Measurements from ENCODE around the gene DUOX1.
A peak's percentile ranks its signal among the peaks of the same experiment; 100 is the strongest.
"Not testable (repeated sequence)": the region's sequence is repeated elsewhere in the genome, so short reads cannot be mapped to it uniquely, and the experiment has no call there.

Gene DUOX1

DNA sequence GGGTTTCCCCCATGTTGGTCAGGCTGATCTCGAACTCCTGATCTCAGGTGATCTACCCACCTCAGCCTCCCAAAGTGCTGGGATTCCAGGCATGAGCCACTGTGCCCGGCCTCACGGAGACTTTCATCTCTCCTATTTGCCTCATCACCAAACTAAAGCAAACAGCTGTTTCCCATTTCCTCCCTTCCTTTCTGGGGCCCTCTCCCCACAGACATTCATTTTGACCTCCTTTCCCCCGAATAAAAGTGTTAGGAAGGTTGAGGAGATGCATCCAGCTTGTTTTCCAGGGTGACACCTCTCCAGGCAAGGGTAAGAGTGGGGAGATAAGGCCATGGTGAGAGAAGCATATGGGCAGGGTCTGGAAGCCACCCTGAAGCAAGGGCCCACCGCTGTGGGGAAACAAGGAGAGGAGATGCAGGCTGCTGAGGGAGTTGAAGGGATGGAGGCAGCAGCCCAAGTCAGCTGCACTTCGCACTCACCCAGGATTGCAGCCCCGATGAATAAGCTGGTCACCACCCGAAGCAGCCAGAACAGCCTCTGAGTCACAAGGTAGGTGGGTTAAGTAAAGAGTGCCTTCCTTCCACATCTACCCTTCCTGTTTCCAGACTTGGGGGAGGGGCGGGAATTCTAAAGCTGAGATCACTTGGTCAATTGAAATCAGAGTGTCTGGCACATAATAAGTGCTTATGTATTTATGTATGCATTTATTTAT lies 7.9 kb upstream of the DUOX1 start:
- peak; percentile 87 for DNase-seq

DNA sequence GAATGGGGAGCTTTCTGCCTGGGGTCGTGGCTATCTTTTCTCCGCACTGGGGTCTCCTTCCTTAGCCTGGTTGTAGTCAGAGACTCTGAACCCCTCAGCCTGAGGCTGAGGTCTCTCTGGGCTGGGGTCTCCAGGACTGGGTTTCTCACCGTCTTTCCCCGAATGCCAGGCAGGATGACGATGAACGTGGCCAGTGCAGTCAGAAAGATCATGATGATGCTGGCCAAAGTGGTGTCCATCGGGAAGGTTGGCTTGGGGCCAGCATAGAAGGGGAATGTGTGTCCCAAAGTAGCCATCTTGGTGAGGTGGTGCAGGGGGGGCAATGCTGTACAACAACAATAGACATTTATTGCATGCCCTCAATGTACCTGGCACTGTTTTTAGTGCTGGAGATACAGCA lies 7.1 kb upstream of the DUOX1 start:
- DNase-seq: no peak

DNA sequence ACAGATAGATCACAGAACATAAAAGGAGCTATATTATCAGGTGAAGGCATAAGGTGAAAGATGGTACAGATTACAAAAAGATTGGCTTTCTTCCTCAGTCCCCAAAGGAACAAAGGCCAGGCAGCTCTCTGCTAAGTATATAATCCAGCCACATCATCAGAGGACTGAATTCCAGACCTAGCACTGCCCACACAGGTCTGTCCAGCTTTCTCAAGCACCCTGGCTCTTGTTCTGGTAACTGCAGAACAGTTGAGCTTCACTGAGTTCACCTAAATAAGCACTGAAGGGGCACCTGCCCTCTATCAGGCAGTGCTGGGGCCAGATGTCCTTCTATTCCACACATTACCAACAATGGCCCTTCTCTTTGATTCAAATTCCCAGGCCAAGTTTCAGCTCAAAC lies 6.4 kb upstream of the DUOX1 start:
- no peak for DNase-seq

DNA sequence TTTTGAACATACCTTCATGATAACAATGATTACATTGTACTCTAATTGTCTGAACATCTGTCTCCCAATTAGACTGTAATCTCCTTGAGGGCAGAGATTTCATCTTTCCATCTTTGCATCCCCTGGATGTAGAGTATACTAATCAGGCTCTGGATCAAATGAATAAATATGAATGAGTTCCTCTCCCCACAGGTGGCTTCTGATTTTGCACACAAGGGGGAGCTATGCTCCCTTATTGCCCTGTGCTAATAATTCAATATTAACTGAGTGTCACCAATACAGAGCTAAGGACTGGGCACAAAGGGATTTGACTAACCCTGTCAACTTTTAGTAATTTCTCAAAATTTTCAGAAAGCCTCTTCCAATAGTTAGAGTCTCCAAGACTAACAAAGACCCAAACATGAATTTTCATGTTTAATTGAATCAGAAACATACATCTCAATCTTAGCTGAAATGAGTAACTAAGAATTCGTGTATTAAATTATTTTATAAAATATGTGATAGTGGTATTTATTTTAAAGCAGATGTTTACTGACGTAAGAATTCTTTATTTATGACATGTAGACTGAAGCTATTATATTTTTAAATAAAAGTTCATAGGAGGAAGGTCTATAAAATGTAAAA lies 3.1 kb upstream of the DUOX1 start:
- peak; percentile 48 for DNase-seq

DNA sequence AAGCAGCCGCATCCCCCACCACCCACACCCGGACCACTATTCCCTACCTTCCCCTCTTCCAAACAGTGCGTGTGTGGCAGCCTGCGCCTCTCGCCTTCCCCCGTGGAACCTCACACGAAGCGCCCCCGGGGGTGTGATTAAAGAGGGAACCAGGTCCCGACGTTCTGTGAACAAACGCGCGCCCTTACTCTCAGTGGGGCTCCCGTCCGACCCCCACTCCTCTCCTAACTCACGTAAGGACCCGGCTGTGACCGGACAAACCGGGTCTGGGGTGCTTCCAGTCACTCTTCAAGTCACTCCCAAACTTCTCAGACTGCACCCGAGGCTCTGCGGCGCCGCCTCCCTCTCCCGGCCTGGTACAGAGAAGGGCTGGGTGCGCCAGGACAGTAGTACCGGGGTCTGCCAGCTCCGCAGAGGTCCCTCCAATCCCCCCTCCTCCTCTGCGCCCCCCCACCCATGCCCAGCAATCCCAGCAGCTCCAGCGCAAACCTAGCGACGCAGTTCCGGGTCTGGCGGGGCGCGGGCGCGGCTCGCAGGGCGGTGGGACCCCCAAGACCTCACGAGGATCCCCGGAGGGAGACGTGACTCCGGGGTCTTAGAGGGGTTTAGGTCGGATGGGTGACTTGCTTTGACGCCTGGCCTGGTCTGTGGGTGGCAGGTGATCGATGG lies 689 bp upstream of the DUOX1 start:
- no peak for DNase-seq

DNA sequence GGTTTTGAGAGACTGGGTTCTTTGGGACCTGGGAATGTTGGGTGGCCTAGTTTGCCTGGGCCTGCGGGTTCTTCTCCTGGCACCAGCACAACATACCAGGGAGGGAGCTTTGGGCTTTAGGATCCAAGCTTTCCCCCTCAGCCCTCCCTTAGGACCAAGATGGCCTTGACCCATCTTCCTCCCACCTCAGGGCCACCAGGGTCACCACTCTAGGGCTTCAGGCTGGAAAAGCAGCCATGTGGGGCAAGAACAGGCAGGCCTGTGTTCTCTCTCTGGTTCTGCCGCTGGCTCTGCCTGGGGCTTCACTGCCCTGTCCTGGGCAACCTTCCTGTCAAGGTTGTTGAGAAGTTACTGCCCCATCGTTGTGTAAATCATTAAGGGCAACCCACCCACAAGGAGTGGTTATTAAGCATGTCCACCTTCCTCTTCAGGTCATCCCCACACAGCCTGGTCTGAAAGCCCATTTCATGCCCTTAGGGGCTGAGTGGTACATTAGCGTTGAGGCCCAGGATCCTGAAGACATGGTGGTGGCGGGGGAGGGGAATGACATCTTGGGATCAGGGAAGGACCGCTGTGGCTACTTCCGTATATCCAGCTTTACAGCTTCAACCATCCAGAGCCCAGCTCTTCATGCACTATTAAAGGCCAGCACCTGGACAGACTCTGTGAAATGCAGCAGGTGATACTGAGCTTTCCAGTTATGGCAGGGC lies 652 bp downstream of the DUOX1 start:
- no peak for DNase-seq

DNA sequence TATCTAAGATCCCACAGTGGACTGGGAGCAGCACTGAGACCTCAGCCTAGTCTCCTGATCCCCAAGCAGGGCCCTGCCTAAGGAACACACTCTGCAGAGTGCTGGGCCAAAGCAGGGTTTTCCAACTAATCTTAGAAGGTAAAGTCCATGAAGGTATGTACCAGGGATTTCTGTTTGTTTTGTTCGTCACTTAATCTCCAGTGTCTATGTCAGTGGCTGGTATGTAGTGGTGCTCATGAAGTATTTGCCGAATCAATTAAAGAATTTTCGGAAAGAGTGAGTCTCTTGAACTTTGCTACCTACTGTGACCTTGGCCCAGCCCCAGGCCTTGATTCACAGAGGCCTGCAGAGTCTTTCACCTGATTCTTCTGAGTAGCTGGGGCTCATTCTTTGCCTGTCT lies 1.7 kb downstream of the DUOX1 start:
- DNase-seq: no peak

DNA sequence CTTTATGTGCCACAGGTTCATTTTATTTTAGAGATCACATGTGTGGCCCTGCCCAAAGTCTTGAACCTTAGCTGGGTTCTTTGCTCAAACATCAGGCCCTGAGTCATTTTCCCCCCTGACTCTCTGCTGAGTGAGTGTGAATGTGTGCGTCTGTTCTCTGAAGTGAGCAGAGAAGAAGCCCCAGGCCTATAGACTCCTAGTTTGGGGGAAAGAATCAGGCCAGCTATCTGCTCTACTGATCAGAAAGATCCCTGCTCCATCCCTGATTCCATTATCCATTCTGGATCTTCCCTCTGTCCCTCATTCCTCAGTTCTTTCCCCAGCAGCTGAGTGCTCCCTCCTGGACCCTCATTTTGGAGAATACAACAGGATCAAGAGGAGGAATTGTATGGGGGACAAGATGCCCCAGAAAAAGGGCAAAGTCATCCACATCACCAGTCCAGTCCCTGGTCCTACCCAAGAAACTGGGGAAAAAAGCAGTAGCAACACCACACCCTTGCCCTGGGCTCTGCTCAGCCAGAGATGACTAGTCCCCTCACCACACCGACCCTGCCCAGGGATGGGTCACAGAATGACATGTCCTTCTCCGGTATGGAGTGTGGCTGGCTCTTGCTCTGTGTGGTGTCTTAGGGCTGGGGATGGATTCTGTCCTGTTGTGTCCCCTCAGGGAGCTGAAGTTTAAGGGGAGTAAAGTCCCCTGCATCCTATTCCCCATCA lies 3.2 kb downstream of the DUOX1 start:
- DNase-seq: no peak

DNA sequence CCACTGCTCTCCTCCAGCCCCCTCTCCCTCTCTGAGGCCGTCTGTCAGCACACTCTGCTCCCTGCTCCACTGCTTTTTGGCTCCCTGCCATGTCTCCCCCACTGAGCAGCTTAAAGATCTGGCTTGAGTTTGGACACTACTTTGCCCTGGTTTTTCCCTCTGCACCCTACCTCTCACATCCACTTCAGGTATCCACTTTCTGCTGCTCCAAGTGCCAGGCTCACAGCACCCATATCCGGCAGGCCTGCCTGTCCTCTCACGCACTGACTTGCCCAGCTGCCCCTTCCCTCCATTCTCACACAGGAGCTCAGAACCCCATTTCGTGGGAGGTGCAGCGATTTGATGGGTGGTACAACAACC lies 3.7 kb downstream of the DUOX1 start:
- no peak for DNase-seq

DNA sequence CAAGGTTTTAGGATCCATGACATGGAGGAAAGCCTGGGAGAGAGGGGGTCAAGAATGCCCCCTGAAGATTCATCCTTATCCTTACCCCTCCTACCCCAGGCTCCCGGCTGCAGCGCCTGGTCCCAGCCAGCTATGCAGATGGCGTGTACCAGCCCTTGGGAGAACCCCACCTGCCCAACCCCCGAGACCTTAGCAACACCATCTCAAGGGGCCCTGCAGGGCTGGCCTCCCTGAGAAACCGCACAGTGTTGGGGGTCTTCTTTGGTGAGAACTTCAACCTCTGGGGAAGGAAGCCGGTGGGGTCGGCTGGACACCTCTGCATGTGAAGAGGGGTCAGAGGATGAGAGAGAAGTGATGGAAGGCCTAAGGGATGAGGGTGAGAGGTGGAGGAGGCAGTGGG lies 4.3 kb downstream of the DUOX1 start:
- DNase-seq: no peak

DNA sequence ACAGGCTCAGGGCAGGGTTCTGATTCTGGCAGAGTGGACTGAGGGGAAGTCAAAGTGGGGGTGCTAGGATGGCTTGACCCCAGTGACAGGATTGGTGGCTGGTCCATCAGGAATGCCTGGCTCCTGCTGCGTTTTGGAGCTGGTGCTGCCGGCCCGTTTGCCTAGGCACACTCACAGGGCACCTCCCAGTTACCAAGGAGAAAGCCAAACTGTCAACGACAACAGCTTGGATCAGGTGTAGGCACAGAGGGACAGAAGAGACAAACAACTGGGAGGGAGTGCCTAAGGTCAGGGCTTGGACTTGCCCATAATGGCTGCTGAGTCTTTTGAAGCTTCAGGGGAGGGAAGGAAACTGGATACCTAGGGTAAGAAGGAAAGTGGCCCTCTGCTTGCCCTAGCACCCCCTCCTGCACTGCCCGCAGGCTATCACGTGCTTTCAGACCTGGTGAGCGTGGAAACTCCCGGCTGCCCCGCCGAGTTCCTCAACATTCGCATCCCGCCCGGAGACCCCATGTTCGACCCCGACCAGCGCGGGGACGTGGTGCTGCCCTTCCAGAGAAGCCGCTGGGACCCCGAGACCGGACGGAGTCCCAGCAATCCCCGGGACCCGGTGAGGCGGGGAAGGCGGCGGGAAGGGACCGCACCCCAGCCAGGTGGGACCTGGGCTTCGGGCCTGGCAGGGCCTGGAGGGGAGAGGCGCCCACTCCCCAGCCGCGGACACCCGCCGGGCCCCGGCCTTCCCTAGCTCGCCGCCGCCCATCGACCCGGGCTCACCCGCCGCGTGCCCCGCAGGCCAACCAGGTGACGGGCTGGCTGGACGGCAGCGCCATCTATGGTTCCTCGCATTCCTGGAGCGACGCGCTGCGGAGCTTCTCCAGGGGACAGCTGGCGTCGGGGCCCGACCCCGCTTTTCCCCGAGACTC lies 5.1 kb downstream of the DUOX1 start:
- peak; percentile 12 for DNase-seq

DNA sequence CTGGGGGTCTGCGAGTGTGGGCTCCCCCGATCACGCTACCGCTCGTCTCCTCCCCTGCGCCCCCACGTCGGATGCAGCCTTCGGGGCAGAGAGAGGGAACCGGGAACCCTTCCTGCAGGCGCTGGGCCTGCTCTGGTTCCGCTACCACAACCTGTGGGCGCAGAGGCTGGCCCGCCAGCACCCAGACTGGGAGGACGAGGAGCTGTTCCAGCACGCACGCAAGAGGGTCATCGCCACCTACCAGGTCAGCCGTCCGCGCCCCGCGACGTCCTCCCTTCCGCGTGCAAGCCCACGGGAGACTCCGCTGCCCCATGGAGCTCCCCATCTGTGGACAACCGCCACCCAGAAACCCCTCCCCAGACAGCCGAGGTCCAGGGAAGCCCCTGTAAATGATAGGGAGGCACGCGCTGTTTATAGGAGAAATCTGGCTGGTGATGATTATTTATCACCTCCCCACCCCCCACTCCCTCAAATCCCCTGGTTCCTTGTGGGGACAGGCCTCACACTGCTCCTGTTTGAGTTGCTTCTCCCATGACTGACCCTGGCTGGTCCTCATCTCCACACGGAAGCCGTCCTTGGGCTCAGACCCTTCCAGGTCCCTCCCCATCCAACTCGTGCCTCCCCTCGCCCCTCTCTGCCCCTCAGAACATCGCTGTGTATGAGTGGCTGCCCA lies 6.0 kb downstream of the DUOX1 start:
- not testable (repeated sequence) for DNase-seq

DNA sequence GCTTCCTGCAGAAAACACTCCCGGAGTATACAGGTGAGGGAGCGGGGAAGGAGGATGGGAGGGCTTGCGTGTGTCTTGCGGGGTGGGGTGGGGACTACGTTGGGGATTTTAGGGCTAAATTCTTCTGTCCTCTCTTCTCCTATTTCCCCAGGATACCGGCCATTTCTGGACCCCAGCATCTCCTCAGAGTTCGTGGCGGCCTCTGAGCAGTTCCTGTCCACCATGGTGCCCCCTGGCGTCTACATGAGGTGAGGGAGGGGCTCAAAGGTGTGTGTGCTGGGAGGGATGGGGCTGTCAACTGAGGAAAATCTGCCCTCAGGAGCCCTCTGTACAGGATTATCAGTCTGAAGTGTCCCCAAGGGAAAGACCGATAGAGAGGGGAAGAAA lies 6.6 kb downstream of the DUOX1 start:
- no peak for DNase-seq

DNA sequence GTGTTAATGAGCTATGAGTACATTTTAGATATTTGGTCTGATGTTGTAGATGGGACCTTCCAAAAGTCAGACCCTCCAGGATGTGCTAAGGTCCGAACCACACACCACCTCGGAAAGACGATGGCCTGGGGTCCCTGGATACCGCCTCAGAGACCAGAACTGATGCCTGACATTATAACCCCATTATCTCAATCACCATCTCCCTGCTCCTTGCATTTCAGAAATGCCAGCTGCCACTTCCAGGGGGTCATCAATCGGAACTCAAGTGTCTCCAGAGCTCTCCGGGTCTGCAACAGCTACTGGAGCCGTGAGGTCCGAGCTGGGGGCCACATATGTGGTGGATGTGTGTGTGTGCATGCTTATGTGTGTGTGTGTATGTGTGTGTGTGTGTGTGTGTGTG lies 7.9 kb downstream of the DUOX1 start:
- no peak for DNase-seq

DNA sequence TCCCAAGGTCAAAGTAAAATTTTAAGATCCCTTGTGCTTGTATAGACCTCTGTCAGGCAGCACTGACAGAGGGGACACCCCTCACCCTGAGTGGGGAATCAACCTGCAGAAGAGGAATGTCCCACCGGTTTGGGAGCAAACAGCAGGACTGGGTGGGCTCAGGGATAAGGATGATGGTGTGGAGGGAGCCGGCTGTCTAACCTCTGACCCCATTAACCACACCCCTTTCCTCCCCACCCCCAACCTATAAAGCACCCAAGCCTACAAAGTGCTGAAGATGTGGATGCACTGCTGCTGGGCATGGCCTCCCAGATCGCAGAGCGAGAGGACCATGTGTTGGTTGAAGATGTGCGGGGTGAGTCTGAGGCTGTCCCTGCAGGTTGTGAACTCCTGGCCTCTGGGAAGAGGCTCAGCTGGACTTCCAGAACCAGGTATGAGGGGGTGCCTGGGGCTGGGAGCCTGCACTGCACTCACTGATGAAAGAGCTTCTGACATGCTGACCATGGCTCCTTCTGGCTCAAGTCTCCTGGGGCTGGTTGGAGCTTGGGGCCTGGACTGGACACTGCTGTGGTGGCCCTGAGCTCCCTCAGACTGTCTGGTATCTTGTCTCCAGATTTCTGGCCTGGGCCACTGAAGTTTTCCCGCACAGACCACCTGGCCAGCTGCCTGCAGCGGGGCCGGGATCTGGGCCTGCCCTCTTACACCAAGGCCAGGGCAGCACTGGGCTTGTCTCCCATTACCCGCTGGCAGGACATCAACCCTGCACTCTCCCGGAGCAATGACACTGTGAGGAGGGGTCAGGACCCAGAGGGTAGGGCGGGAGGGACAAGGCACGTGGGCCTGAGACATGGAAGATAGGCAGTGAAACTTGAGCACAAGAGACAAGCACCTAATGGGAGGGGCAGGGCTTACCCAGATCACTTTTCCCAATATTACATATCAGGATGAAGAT lies 9.3 kb downstream of the DUOX1 start:
- no peak for DNase-seq

DNA sequence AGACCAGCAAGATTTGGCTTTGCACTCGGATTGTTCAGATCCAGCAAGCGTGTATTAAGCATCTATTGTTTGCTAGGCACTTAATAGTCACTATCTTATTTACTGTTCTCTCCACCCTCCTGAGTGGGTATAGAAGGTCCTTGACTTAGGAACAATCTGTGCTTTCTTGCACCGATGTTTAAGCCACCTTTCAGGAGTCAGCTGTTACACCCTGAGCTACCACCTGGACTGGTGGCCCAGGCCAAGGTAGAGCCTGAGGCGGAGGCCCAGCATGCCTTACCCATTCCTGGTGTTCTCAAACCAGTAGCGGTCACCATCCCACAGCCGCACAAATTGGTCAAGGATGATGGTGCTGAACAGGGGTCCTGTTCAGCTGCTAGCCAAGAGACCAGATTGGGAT lies 10.0 kb downstream of the DUOX1 start:
- no peak for DNase-seq

DNA sequence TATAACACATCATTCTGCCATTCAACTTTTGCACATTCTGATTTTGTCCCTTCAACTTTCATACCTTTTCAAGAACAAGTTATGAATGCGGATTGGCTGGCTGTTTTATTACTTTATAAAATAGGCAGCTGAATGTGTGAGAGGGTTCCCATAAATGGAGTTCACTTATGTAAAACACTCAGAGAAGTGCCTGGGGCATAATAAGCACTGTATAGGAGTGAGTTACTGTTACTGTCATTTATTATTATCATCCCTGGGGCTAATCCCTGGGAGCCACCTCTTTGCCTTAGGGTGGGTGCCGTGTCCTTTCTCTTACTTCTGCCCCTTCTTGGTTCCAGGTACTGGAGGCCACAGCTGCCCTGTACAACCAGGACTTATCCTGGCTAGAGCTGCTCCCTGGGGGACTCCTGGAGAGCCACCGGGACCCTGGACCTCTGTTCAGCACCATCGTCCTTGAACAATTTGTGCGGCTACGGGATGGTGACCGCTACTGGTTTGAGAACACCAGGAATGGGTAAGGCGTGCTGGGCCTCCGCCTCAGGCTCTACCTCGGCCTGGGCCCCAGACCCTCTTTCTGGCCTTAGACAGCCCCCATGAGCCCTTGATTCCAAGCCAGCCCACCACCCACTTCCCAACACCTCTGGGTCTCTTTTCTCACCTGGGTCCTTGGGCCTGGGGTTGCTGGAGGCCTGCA lies 10.9 kb downstream of the DUOX1 start:
- no peak for DNase-seq

DNA sequence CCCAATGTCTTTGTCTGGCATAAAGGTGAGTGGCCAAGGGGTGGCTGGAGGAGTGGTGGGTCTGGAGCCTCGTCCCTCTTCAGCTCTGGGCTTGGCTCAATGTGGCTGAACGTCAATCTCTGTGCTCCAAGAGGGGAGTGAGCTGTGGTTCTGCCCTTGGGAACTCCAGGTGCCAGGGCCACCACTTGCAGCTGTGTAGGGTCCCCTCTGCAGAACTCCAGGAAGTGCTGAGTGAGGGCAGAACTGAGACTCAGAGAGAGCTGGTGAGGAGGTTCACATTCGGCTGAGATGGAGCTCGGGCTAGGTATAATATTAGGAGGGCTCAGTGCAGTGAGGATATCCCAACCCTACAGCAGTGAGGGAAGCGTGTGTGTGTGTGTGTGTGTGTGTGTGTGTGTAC lies 11.6 kb downstream of the DUOX1 start:
- no peak for DNase-seq

DNA sequence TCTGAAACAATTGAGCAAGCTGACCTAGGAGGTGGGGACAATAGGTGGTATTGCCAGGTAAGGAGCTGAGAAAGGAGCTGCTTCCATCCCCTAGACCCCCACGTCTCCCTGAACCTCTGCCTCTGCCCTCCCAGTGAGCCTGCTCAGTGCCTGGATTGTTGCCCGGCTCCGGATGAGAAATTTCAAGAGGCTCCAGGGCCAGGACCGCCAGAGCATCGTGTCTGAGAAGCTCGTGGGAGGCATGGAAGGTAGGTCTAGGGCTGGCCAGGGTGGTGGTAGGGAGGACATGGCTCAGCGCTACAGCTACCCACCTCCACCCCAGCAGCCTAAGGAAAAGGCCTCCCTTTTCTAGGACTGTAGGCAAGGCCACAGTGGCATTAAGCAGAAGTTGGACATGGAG lies 13.3 kb downstream of the DUOX1 start:
- DNase-seq: no peak

DNA sequence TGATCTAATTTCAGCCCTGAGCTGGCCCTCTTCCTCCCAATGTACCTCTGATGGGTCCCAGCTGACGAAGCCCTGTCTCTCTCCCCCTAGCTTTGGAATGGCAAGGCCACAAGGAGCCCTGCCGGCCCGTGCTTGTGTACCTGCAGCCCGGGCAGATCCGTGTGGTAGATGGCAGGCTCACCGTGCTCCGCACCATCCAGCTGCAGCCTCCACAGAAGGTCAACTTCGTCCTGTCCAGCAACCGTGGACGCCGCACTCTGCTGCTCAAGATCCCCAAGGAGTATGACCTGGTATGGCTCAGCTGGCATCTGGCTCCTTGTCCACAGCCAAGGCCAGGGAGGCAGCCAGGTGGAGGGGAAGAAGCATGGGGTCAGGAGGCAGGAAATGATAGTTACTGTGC lies 14.2 kb downstream of the DUOX1 start:
- no peak for DNase-seq

All from inflammatory macrophage treated with lipopolysaccharide for 4 hours (primary cell).